ENCODE measurements around the gene OTOGL.

OTOGL gene

DNA sequence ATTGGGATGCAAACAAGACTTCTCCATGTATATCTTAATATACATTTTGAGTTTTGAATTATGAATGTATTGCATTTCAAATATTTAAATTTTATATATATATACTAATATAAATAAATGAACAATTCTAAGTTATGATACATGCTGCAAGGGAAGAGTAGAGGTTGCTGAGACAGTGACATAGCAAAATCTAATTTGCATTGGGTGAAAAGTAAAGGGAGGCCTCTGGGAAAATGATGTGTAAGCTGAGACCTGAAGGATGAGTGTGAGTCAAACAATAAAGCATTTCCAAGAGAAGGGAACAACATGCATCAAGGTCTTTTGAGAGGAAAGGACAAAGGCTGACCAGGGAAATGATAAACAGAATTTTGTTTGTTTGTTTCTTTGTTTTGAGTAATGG, 281.8 kb downstream of the OTOGL start:
- no peak for DNase-seq

DNA sequence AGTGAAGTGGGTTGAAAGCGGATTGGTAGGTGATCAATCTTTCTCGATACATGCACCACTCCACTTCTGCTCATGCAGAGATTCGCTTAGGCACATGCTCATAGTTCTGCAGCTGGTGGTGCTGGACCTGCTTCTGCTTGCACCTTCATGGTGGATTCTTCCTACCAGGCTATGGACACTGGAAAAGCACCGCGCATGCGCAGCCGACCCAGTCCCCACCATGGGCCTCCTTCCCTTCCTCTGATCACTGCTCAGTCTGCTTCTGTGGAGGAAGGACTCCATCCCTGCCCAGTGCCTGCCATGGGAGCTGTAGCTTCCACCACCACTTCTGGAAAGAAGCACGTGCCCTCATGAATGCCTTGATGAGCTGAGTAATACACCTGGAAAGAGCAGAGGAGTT, 282.9 kb downstream of the OTOGL start:
- no peak for DNase-seq

DNA sequence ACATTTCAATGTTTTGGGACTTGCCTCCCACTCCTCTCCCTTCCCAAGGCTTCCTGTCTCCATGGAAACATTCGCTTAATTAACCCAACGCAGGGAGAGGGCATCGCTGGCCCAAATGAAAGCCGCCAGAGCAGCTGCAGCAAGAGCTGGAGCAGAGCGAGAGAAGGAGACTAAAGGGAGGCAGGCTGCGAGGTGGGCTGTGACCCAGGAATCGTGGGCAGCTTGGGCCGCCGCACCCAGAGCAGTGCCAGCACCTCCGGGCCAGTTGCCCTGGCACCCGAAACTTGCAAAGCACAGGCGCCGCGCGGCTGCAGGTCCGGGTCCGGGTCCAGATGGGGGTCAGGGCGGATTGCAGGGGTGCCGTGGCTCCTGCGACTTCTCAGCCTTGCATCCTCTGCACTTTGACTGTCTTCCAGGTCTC, 301.2 kb downstream of the OTOGL start:
- peak; percentile 42 for DNase-seq

DNA sequence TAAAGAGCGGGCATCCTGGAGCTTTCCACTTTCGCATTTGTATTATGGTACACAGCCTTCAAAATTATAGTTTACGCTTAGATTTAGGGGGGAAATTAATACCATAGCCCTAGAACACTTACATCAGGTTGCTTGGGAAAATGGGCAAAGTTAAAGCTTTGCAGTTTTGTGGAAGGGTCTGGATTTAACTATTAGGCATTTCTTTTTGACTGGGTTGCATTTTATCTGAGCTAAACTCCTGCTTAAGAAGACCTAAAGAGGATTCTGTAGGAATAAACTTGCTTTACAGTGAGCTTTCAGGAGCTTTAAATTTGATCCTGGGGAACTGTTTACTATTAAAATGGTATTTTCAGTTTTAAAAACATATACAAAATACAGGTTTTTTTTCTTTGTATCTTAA, 301.9 kb downstream of the OTOGL start:
- DNase-seq: no peak

DNA sequence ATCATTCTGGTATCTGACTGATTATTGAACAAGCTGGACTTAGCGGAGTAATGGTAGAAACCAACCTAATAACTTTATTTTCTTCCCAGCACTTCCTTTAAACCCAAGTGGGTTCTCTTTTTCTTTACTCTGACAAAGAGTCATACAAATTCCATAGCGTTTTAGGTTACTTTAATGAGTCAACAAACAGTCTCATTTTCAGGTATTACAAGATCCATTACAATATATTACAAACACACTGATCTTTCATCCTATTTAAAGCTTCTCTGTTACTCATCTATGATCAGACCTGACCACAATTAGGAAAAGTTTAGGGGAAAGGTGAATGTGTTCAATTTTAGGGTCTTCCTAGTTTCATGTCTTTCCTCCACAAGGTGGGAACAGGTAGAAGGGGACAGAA, 305.3 kb downstream of the OTOGL start:
- DNase-seq: no peak

DNA sequence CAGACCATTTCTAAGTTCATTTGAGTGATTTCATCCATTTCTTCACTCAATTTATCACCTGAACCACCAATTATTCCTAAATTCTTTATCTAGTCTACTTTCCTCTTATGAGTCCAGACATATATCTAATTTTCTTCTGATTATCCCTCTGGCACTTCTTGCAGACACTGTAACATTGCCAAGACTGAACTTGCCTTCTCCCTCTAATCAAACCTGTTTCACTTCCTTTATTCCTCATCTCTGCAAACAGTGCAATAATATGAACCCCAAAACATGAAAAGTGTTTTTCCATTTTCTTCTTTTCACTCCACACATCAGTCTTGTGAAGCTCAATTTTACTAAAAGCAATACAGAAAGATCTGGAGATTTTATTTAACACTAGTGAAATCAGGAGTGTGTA, 306.9 kb downstream of the OTOGL start:
- no peak for DNase-seq

DNA sequence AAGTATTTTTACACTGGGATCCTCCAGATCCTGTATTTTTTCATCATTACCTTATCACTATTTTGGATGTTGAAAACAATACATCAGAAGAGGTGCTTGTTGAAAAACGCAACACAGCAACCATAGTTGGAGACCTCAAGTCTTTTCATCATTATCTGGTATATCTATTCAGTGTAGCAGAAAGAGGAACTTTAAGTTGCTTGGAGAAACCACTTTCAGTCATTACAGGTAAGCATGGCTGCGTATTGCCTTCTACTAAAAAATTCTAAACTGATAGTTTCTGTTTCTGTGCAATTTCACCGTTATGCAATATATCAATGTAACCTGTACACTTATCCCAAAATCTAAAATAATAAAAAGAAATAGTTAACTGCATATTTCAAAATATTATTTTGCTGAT, 312.4 kb downstream of the OTOGL start:
- DNase-seq: no peak

DNA sequence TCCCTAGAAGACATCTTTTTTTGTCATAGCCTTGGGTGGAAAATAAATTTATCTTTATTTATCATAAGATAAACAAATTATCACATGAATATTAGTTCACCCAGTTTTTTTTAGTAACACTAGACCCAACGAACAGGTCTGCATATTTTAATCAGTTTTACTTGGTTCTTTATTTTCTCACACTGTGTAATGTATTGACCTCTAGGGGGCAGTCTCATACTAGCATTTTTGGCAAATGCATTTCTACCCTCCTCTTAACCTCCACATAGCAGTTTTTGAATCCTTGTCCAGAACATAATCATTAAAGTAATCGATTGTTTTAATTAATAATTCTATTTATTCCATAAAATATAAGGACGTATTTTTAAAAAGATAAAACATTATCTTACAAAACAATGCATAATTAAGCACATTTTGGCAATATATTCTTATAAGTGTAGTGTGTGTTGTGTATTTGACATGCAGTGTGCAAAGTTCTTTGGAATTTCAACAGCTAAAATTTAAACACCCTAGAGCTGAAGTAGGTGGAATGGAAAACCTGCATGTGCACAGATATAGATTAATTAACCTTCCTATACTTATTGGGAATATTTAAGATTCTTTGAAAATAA, 313.1 kb downstream of the OTOGL start:
- DNase-seq: no peak

DNA sequence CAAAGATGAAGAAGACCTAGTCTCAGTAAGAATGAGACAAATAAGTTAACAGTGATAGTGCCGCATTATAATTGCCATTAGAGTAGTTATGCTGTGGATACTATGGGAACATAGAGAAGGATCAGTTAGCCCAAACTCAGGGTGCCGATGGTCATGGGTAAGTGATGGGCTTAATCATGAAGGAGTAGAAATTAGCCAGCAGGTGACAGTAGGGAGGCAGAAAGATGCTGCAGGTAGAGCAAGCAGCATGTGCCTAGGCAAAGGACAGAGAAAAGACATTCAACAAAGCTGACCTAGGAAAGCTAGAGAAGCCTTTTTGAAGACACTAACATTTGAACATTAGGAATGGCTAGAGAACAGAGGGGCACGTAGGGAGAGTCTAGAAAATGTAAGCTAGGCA, 314.1 kb downstream of the OTOGL start:
- DNase-seq: no peak

DNA sequence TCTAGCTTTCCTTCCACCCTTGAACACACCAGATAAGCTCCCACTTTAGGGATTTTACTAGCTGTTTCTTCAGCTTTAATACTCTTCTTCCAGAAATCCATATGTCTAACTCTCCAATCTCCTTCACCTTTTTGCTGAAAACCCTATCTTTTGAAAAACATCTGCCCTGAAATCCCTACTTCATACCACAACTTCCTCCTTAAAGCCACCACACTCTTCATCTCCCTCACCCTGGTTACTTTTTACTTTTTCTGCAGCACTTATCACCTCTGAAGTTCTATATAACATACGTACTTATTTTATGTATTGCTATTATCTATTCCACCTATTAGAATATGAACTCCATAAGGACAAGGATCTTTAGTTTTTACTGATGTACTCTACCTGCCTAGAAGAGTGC, 316.1 kb downstream of the OTOGL start:
- no peak for DNase-seq

DNA sequence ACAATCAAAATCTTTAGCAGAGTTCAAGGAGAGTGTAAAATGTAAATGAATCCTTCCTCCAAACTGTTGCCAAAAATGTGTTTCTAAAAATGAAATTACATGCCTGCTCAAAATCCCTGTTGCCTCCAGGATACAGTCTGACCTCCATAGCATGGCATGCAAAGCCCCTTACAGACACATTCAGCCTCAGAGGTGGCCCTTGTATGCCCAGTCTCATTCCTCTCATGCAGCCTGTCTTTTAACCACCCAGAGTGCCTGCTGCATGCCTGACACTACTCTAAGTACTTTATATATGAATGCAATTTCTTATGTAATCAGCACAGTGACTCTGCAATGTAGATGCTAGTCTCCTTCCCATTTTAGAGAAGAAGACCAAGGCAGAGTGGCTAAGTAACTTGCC, 320.3 kb downstream of the OTOGL start:
- DNase-seq: no peak

DNA sequence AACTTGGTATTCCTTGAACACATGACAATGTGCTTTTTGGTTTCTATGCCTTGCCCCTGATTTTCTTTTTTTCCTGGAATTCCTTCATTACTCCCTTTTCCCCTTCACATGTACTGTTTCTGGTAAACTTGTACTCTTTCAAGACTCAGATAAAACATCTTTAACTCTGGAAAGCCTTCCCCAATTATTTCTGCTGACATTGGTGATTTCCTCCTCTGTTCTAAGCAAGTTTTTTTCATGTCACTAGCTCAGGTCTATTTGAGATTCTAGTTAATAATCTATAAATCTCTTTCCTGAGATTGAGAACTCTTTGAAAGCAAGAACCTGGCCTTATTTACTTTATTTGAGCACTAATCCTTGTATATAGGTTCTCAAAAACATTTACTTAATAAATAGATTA, 320.7 kb downstream of the OTOGL start:
- DNase-seq: no peak

DNA sequence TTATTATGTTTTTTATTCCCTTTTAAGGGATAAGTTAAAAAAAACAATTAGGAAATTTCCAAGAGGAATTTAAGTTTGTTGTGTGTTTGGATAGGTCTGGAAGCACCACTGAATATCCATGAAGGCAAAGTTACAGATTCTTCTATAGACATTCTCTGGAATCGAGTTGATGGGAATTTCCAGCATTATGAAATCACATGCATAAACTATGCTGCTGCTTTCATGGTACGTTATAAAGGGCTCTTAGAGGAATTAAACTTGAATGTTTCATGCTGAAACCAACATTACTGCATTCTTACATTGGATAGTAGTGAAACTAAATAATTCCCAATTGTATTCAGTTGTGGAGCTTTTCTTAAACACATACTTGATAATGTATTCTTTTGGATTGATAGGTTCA, 323.2 kb downstream of the OTOGL start:
- DNase-seq: no peak

All from right kidney (tissue), 1 donor.